GM06990 (cell line): ENCODE results near the gene FXYD2.
"Not testable (repeated sequence)": the region's sequence is repeated elsewhere in the genome, so short reads cannot be mapped to it uniquely, and the experiment has no call there.

ENCODE experiments used
- DNase-seq: peaks from one replicate; pipeline ENCODE4 v3.0.0-alpha.2; 2011; ENCODE audit not compliant: insufficient read length; ENCODE audit errors: extremely low read depth
- H3K27me3 ChIP-seq: replicated peaks from 2 replicates; pipeline ENCODE4 v1.6.0; 2011; ENCODE audit warnings: low read length; ENCODE audit not compliant: control insufficient read depth, insufficient read depth
- H3K36me3 ChIP-seq: 2 replicates; pipeline ENCODE4 v1.5.1; 2011; ENCODE audit warnings: low read length; ENCODE audit not compliant: control insufficient read depth, insufficient read depth
- H3K4me3 ChIP-seq: replicated peaks from 2 replicates; pipeline ENCODE4 v1.5.1; 2011; ENCODE audit warnings: low read depth, mild to moderate bottlenecking, control low read depth, low read length
- CTCF ChIP-seq: IDR thresholded peaks from 2 replicates; pipeline ENCODE4 v1.5.1; 2011; ENCODE audit warnings: low read length, control low read depth, mild to moderate bottlenecking, inconsistent platforms; ENCODE audit not compliant: insufficient read depth, poor library complexity, severe bottlenecking

Gene FXYD2

GRCh38 chr11:117816151-117816741 is 8.3 kb downstream of the FXYD2 start:
- Histone ChIP-seq H3K36me3 (no peaks in the 10 kb centered on the region), H3K4me3 (peak overlapping the region; percentile 26), H3K27me3 (no peaks in the 10 kb centered on the region)
- no peak for TF ChIP-seq CTCF
- DNase-seq: peak; percentile 55

- no peaks in the 10 kb centered on the region for H3K27me3 ChIP-seq
- no peaks in the 10 kb centered on the region for H3K36me3 ChIP-seq
- peak overlapping the region; percentile 47 for H3K4me3 ChIP-seq
- TF ChIP-seq CTCF: no peak
- DNase-seq: peak; percentile 84
Measured at GRCh38 chr11:117815262-117815803, 9.2 kb downstream of the FXYD2 start.

- DNase-seq: peak; percentile 87
- H3K36me3 ChIP-seq: no peaks in the 10 kb centered on the region
- H3K27me3 ChIP-seq: no peaks in the 10 kb centered on the region
- no peak for TF ChIP-seq CTCF
- H3K4me3 ChIP-seq: peak overlapping the region; percentile 47
Measured at GRCh38 chr11:117814766-117815261, 9.7 kb downstream of the FXYD2 start.

- DNase-seq: no peak
- no peak for TF ChIP-seq CTCF
- Histone ChIP-seq H3K4me3 (no peak overlapping the region), H3K36me3 (no peaks in the 10 kb centered on the region), H3K27me3 (no peaks in the 10 kb centered on the region)
Measured at GRCh38 chr11:117814204-117814765, 10.3 kb downstream of the FXYD2 start.

GRCh38 chr11:117810056-117810451 is 14.5 kb downstream of the FXYD2 start:
- H3K36me3 ChIP-seq, H3K27me3 ChIP-seq, DNase-seq, H3K4me3 ChIP-seq: not testable (repeated sequence)

GRCh38 chr11:117809236-117810055 is 15.1 kb downstream of the FXYD2 start:
- Histone ChIP-seq H3K4me3 (no peak overlapping the region), H3K27me3 (no peaks in the 10 kb centered on the region; the same call in 1 of the 2 replicates), H3K36me3 (no peaks in the 10 kb centered on the region)
- TF ChIP-seq CTCF: no peak
- DNase-seq: no peak
